ENCODE measurements around the gene PCLAF. TPM values are rescaled to one million over a fixed set of nuclear protein-coding genes. Genes with fewer than 3 reads are reported as not detected.

PCLAF gene
- total RNA-seq, 1 donor from 2014 or later = 84.3 TPM

GRCh38 chr15:64355944-64356709 is 25.1 kb downstream of the PCLAF start, which contains the start of gene CSNK1G1:
Gene CSNK1G1 (minus strand): TSS chr15:64356173. CDS start chr15:64300499, 55,674 bp downstream.
- Mint-ChIP-seq H3K27ac (ENCODE audit: unreplicated experiment) (peak within 1 kb of the TSS; percentile 98), H3K9me3 (no peaks in the 10 kb centered on the region), H3K36me3 (ENCODE audit: low read depth) (no peaks in the 10 kb centered on the region), H3K4me1 (peaks cover 18% of the 10 kb centered on the region), H3K27me3 (ENCODE audit: low read depth) (no peaks in the 10 kb centered on the region), H3K4me3 (peak within 1 kb of the TSS; percentile 90)
- peak; percentile 86 for DNase-seq (ENCODE audit: low read depth, low spot score)
- TF ChIP-seq CTCF (conservative IDR thresholded peaks at IDR 0.05) = peak; percentile 57

- Mint-ChIP-seq H3K9me3 (no peaks in the 10 kb centered on the region), H3K4me1 (peaks cover 18% of the 10 kb centered on the region), H3K27me3 (ENCODE audit: low read depth) (no peaks in the 10 kb centered on the region), H3K27ac (ENCODE audit: unreplicated experiment) (peak overlapping the region; percentile 98), H3K36me3 (ENCODE audit: low read depth) (no peaks in the 10 kb centered on the region), H3K4me3 (peak overlapping the region; percentile 90)
- TF ChIP-seq CTCF (conservative IDR thresholded peaks at IDR 0.05) = no peak
- DNase-seq (ENCODE audit: low read depth, low spot score) = peak; percentile 6
Measured at GRCh38 chr15:64355348-64355943, 25.8 kb downstream of the PCLAF start.

GRCh38 chr15:64354688-64355344 is 26.4 kb downstream of the PCLAF start:
- no peaks in the 10 kb centered on the region for H3K36me3 Mint-ChIP-seq (ENCODE audit: low read depth)
- no peaks in the 10 kb centered on the region for H3K27me3 Mint-ChIP-seq (ENCODE audit: low read depth)
- H3K9me3 Mint-ChIP-seq = no peaks in the 10 kb centered on the region
- peaks cover 18% of the 10 kb centered on the region for H3K4me1 Mint-ChIP-seq
- H3K4me3 Mint-ChIP-seq = peak overlapping the region; percentile 90
- TF ChIP-seq CTCF (conservative IDR thresholded peaks at IDR 0.05) = no peak
- H3K27ac Mint-ChIP-seq (ENCODE audit: unreplicated experiment) = no peak overlapping the region
- no peak for DNase-seq (ENCODE audit: low read depth, low spot score)

- no peaks in the 10 kb centered on the region for H3K27me3 Mint-ChIP-seq (ENCODE audit: low read depth)
Measured at GRCh38 chr15:64351265-64351664, 30.0 kb downstream of the PCLAF start.

More at GRCh38 chr15:64351265-64351664, 30.0 kb downstream of the PCLAF start:
- H3K9me3 Mint-ChIP-seq = no peaks in the 10 kb centered on the region
- TF ChIP-seq CTCF (conservative IDR thresholded peaks at IDR 0.05) = no peak
- H3K4me1 Mint-ChIP-seq = peaks cover 12% of the 10 kb centered on the region
- H3K36me3 Mint-ChIP-seq (ENCODE audit: low read depth) = peaks cover 3% of the 10 kb centered on the region
- no peak for DNase-seq (ENCODE audit: low read depth, low spot score)
- no peak overlapping the region for H3K27ac Mint-ChIP-seq (ENCODE audit: unreplicated experiment)
- no peak overlapping the region for H3K4me3 Mint-ChIP-seq

All from neural crest cell (in vitro differentiated cells).